Inflammatory macrophage treated with lipopolysaccharide for 4 hours (primary cell): ENCODE data around the gene TTLL1.
"Not testable (repeated sequence)": the region's sequence is repeated elsewhere in the genome, so short reads cannot be mapped to it uniquely, and the experiment has no call there.

Experiments used
- DNase-seq: peaks from one replicate; pipeline ENCODE4 v3.0.0-alpha.2; 2020

The TTLL1 gene

GRCh38 chr22:43060183-43060582, 29.0 kb downstream of the TTLL1 start:
- peak; percentile 21 for DNase-seq

DNA sequence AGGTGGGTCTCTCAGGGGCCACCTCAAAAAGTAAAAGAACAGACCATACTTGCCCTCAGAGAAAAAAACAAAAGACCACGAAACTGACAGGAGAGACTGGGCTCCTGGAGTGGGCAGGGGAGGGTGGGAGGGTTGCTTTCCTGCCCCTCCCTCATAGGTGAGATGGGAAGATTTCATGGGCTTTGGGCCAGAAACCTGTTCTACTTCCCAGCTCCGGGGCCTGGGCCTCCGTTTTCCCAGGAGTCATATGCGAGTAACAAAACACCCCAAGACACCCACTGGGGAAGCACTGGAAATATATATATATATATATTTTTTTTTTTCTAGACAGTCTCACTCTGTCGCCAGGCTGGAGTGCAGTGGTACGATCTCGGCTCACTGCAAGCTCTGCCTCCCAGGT, 31.6 kb downstream of the TTLL1 start:
- DNase-seq: no peak

DNA sequence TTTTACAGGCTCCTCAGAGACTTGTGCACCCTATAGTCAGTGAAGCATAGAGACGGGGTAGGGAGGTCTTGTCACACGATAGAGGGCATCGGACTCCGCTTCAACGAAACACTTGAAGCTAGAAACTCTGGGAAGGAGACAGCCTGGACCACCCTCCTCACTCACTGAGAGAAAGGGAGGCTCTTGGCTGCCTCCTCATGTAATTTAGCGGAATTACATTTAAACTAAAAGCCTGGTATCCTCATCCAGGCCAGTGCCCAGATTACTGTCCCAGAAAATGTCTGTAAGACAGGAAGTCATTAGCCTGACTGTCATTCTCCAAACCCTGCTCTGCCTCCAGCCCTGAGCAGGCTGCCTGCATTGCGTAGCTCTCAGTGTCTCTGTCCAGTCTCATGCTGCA, 36.0 kb downstream of the TTLL1 start:
- no peak for DNase-seq

DNA sequence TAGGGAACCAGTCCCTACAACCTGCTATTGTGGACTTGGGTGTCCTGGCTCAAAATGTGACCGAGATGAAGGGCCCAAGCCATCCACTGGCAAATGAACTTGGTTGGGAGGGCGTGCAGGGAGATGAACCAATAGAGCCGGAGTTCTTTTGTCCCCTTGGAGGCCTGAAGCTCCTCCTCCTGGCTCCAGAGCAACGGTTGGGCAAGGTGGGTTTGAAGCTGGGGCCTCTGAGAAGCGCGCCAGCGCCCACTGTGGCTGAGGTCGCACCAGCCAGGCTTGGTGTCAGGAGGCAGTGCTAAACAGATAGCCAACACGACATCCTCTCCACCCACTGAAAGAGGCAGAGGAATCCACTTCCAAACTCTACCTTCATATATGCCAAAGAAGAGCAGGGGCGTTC, 38.2 kb downstream of the TTLL1 start:
- DNase-seq: no peak

DNA sequence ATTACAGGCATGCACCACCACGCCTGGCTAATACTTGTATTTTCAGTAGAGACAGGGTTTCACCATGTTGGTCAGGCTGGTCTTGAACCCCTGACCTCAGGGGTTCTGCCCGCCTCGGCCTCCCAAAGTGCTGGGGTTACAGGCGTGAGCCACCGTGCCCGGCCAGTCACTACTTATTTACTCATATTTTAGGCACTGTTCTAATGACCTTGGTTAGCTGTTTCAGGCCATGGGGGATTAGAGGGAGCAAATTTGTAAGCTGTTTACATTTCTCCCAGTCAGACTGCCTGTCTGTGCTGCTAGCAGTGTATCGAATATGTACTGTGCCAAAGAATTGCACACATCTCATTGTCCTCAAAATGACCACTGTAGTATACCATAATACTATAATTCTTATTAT, 41.6 kb downstream of the TTLL1 start:
- DNase-seq: no peak

GRCh38 chr22:43044290-43044712, 44.9 kb downstream of the TTLL1 start:
- DNase-seq: no peak

GRCh38 chr22:43042101-43042780, 47.0 kb downstream of the TTLL1 start:
- DNase-seq: no peak

GRCh38 chr22:43039800-43040199, 49.4 kb downstream of the TTLL1 start:
- no peak for DNase-seq

- no peak for DNase-seq
Measured at GRCh38 chr22:43038325-43038724, 50.9 kb downstream of the TTLL1 start.

GRCh38 chr22:43036282-43036829, 52.8 kb downstream of the TTLL1 start:
- no peak for DNase-seq

DNA sequence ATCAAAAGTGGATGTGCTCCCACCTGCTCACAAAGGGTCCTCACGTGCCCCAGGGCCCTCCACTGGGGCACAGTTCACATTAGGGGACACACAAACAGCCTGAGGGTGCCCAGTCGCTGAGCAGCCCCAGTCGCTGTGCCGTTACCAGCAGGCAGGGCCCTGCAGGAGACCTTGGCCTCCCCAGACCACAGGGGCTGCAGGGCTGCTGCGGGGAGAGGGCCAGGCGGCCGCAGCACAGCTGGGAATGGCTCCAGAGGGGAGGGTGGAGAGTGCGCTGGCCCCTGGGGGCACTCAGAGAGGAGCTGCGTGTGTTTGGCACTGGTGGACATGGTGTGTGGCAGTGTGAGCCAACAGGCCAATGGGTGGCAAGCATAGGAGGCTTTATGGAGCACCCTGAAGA, 53.9 kb downstream of the TTLL1 start:
- no peak for DNase-seq

DNA sequence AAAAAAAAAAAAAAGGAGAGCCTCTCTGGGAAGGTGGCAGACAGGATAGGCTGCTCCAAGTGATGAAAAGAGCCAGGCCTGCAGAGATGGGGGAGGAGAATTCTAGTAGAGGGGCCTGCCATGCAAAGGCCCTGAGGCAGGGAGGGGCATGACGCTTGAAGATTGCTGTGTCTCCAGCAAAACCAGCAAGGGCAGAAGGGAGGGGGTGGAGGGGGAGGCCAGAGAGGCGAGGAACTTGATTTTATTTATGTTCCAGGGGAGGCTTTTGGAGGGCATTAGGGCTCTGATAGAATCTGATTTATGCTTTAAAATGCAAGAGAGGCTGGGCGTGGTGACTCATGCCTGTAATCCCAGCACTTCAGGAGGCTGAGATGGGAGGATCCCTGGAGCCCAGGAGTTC, 57.6 kb downstream of the TTLL1 start:
- no peak for DNase-seq

DNA sequence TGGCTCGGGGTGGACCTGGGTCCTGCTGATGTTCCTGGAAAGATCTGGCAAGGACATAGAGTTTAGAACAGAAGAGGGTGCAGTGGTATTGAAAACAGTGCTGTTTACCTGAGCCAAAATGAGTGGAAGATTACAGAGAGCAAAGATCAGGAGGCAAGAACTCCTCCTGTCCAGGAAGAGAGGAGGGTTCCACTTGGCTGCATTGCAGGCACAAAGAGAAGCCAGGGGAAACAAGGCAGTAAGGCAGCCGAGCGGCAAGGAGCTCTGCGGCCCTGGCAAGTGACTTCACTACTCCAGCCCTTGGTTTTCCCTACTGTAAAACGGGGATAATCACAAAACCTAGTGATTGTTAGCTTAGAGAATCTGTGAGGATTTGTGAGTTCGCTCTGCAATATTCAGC, 70.6 kb downstream of the TTLL1 start:
- no peak for DNase-seq

DNA sequence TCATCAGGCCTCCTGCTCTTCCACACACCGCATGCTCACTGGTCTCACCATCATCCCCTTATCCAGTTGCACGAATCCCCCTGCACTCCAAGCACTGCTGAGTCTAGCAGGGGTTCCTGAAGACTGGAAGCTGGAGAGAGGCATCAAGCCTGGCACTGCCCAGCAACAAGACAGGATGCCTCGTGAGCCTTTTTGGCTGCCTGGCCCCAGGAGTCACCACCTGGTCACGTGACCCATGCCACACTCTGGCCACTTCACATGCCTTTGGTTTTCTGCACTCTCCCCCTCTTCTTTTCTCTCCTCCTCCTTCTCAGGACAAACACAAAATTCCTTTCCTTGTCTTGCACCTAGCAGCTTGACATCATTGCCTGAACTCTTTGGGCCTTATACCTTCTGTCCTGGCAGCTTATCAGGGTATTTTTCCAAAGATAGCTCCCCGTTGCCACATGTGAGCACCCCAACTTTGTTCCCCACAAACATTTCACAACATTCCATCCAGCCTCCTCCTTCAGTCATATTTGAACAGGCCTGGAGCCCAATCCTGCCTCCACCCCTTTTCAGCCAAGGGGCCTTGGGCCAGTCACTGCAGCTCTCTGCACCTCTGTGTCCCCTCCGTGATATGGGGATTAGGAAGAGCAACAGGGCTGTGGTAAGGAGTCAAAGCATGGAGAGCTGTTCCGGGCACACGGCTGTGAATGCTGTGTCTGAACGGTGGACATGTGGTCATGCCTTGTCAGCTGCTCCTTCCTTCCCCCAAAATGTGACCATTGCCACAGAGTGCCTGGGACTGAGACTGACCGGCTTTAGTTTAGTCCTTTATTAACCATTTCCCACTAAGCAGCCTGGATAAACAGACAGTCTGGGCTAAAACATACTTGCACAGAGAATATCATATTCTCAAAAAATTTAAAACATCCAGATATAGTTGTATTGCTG, 71.4 kb downstream of the TTLL1 start:
- peak; percentile 38 for DNase-seq

- DNase-seq: not testable (repeated sequence)
Measured at GRCh38 chr22:43016150-43016549, 73.0 kb downstream of the TTLL1 start.

DNA sequence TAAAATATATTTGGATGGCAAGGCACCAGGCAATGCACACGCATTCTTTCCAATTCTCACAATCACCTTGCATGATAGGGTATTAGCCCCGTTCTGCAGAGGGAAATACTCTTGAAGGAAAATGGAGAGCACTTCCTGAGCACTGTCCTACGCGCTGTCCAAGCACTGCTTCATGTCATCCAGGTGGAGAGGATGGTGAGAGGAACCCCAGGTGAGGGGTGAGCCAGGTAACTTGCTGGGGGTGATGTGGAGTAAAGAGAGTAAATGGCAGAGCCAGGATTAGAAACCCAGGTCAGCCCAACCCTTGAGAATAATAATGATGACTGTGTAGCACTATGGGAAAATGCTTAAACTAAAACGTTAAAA, 73.5 kb downstream of the TTLL1 start:
- no peak for DNase-seq

GRCh38 chr22:43014869-43015676, 74.1 kb downstream of the TTLL1 start, which contains the start of gene PACSIN2:
Gene PACSIN2, minus strand, starts transcription at chr22:43015149. Its CDS starts 103,069 bp downstream, at chr22:42912080.
- peak; percentile 99 for DNase-seq

DNA sequence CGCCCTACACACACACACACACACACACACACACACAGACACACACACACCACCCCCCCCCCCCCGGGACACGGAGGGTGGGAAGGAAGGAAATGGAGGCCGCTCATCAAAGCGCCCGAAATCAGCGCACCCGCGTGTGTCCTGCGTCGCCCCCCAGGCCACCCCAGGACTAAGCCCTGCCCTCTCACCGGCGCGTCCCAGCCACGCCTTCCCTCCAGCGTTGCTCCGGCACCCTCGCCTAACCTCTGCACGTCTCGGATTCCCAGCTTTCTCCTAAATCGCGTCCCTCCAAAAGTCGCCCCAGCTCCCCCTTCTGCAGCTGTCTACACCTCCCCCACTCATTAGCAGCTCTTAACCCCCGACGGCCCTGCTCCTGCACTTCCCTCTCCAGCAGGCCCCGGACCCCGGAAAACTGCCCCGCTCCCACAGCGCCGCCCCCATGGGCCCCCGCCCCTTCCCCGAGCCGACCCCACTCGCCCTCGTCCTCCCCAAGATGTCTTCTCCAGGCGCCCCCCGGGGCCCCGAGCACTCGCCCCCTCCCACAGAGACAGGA, 74.8 kb downstream of the TTLL1 start:
- DNase-seq: peak; percentile 25

DNA sequence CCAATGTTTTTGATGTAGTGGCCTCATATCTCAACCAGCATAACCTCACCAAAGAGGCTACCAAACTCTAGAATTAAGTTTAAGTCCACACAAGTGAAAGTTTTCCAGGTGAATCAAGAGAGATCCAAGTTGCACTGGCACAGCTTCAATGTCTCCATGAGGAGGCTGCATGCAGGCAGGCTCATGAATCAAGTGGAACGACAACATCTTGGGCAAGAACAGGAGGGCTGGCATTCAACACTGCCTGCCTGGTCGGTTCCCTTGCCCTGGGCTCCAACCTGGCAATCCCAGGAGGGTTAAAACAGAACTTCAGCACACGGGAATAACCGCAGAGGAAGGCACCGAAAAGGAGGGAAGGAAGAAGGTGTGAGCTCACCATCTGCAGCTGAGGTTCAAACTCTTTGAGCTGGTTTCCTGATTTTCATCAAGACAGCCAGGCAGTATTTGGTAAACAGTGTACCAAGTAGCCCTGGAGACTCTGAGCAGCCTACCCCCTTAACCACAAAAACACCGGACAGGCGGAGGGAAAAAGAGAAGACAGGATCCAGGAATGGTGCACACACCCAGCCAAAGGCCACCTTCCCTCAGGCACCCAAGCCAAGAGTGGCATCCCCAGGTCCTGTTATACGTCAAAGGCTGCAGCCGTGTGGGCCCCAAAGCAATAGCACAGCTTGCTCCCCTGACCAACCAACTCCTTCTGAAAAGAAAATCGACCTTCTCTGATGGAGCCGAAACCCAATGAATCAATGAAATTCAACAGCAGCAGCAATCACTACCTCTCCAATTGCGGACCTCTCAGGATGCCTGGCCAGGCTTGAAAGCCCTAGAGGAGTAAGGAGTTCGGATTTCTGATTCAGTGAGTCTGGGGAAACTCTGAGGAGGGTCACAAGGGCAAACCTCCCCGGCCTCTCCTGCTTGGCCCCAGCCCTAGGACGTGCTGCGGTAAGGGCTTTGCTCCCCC, 75.6 kb downstream of the TTLL1 start:
- peak; percentile 57 for DNase-seq

DNA sequence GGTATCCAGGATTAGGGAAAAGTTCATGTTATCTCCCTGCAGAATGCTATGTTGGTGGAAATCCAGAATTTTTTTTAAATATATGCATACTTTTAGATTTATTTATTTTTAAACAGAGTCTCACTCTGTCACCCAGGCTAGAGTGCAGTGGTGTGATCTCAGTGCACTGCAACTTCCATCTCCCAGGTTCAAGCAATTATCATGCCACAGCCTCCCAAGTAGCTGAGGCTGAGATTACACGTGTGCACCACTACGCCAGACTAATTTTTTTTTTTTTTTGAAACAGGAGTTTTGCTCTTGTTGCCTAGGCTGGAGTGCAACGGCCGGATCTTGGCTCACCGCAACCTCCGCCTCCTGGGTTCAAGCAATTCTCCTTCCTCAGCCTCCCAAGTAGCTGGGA, 76.8 kb downstream of the TTLL1 start:
- DNase-seq: no peak

DNA sequence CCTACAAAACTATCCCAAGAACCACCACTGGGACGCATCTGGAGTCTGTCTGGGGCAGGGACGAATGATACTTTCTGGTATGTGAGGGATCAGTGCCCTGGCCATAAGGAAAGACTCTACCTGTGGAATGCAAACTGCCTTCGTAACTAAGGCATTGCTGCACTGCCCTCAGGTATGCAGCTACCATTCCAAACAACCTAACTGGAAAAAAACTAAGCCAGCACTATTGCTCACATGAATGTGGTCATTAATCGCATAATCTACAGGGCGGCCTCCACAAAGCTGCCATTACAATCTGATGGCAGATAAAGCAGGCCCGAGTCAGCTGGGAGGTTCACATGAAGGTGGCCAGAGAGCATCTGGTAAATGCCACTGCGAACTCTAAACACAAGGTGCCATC, 78.1 kb downstream of the TTLL1 start:
- no peak for DNase-seq
